GM12872 (cell line): Measurements from ENCODE around the gene ARHGEF37.
A peak's percentile ranks its signal among the peaks of the same experiment; 100 is the strongest.

ENCODE experiments used
- TF ChIP-seq, protein P1 (sequence below): IDR thresholded peaks from 3 replicates; pipeline ENCODE4 v1.5.1; 2011; ENCODE audit warnings: low read depth, mild to moderate bottlenecking, low read length, moderate library complexity; ENCODE audit not compliant: insufficient read depth

The ARHGEF37 gene

DNA sequence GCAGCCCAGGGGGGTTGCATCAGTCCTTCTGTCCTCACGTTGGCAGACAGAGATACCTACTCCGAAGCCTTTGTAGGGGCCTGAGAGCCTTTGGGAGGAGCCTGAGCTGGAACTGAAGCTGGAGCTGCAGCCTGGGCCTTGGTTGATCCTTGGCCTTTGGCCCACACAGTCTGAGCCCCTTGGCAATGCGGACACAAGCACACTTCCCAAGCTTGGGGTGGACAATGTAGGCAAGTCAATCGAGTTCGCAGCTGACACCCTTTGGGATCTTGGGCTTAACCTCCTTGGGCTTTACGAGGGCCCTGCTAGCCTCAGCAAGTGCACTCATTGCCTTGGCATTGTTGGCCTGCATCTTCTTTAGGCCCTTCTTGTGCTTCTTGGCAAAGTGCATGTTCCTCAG is 36.0 kb upstream of the ARHGEF37 start:
- TF ChIP-seq, protein P1, sequence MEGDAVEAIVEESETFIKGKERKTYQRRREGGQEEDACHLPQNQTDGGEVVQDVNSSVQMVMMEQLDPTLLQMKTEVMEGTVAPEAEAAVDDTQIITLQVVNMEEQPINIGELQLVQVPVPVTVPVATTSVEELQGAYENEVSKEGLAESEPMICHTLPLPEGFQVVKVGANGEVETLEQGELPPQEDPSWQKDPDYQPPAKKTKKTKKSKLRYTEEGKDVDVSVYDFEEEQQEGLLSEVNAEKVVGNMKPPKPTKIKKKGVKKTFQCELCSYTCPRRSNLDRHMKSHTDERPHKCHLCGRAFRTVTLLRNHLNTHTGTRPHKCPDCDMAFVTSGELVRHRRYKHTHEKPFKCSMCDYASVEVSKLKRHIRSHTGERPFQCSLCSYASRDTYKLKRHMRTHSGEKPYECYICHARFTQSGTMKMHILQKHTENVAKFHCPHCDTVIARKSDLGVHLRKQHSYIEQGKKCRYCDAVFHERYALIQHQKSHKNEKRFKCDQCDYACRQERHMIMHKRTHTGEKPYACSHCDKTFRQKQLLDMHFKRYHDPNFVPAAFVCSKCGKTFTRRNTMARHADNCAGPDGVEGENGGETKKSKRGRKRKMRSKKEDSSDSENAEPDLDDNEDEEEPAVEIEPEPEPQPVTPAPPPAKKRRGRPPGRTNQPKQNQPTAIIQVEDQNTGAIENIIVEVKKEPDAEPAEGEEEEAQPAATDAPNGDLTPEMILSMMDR, result no peak

DNA sequence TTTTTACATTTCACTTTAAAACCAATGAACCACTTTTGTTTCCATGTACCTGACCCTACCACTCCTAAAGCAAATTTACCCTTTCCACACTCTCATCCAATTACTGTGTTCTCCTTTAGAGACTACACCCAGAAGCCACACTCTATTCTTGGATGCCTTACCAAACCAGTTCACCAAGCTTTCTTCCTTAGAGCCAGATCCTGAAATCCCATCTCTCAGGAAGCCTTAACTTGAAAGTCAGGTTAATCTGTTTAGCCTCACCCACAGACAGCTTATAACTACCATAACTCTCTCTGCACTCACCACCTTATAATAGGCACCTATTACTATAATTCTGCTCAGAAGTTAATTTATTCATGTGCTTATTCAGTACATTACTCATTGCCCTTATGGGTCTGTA is 34.3 kb upstream of the ARHGEF37 start:
- TF ChIP-seq, protein P1, result no peak

DNA sequence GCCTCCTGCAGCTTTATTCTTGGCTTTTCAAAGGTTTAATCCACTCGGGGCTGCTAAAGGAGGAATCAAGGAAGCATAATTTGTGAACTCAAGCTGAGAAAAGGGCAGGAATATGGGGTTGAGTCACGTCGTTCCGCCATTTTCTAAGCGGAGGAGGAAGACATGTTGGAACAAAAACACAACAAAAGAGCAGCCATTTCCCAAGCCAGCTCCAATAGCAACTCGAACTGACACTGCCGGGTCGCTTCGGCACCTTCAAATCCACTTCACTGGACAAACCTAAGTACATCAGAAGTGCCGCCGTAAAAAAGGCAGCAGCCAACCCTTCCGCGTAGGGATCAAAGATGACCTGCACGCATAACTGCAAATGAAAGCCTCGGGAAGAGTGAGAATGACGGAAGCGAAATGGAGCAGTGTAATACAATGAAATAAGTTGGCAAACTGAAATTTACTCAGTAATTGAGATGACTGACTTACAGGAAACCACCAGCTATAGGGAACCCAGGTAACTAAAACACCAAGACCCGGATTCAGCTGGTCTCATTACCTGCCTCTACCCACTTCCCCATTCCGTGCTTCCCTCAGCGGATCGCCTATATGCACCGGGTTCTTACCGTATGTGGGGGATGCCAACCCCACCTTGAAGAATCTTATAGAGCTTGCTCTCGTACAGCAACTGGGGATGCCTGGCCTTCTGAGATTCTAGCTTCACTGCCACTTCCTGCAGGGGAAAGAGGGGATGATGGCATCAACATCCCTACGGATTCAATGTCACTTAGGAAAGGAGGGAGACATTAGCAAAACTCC is 31.6 kb upstream of the ARHGEF37 start:
- TF ChIP-seq, protein P1, result no peak

DNA sequence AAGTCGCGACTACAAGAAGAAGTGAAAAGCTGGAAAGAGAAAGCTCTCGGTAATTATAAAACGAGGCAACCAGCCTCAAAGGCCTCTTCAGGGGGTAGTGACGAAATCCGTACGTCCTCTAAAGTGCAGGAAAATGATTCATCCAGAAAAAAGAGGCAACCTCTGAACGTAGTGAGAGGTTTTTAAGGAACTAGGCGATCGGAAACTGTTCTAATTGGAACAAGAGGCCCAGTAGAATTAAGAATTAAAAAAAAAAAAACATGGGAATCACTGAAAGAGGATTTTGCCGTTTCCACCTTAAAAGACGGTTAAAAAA is 31.1 kb upstream of the ARHGEF37 start:
- TF ChIP-seq, protein P1, result no peak

DNA sequence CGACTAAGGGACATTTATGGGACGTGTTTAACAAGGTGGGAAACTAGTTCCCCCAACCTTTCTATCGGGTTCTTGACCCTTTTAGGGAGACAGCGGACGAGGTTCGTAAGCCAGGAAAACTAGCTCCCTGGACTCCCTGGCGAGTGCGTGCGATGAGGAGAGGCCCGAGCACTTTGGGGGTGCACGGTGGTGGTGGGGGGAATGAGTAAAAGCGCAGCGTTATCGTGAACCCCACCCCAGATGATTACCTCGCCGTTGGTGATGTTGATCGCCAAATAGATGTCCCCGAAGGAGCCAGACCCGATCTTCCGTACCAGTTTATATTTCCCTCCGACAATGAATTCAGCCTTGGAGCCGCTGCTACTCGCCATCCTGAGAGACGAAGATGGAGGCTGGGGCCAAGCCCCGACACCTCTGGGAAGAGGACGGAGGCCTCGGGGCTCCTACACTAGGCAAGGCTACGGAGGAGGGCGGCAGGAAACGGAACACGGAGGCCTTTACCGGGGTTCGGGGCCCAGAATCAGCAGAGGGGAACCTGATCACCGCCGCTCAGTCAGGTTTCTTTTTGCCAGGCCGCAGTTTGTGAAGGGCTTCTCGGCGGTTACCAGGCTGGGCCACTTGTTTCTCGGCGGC is 30.6 kb upstream of the ARHGEF37 start:
- TF ChIP-seq, protein P1, result no peak

DNA sequence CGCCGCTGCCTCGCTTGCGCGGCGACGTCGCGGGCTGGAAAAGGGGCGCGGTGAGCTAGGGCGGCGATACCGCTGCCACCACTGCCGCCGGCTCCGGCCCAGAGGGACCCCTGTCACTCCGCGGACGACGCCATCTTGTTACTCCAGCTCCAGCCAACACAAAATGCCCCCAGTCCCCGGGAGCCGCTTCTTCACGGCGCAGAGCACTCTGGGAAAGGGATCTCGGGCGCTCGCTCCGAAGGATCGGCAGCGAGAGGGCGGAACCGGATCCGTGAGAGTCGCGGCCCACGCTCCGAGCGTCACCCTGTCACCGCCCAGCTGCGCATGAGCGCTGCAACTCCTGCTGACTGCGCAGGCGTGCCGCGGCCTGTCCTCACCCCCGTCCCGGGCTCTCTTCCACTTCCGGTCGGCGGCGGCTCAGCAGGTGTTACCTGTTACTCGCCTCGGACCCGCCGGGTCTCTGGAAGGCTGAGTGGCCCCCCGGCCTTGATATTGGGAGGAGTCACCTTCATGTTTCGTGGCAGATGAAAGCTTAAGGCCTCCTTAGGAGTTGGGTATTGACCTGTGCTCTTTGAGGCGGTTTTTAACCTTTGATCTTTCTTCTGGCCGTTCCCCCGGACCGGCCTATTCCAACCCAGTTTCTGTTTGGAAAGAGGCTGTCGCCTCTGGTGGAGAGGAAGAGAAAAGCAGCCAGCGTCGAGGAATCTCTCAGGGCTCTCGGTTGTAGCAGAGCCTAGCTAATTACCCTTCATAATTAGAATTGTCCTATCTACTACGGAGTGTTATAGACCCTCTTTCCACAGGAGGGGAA is 29.9 kb upstream of the ARHGEF37 start, which contains the start of gene CSNK1A1:
Gene CSNK1A1, minus strand, starts transcription at position 213 of the 811 bp plus-strand sequence. CDS start 475 bp downstream, outside the sequence.
- TF ChIP-seq, protein P1, result peak; percentile 81

DNA sequence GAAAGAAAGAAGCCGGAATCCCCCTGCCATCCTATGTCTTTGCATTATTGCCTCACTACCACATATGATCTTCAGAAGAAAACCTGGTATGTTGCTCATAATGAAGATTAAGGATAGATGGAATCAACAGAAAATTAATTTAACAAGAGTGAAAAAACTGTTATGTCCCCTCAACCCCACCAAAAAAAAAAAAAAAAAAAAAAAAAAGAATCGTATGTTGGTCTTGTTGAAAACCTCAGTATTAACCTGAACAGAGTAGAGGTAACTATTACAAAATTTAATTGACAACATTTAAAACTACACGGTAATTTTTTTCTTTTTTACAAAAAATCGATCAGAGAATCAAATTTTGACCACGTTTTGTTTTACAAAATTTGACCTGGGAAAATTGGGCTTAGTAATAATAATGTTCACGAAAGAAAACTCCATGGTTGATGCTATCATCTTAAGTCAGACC is 29.2 kb upstream of the ARHGEF37 start:
- TF ChIP-seq, protein P1, result no peak
